GM18951 (cell line): ENCODE measurements around the gene COL15A1.

Source experiments
- POLR2A ChIP-seq: IDR thresholded peaks from 4 replicates; pipeline ENCODE4 v1.6.1; 2011; ENCODE audit warnings: mild to moderate bottlenecking; ENCODE audit not compliant: insufficient read length, insufficient read depth; ENCODE audit errors: extremely low read depth
- in situ Hi-C: fragments of 300-500 bp; cut with MboI; formaldehyde crosslinking; loops from one replicate; pipeline ENCODE4 v1.12.0; 2022; ENCODE audit warnings: low sequenced_read_pairs, mixed read lengths, inconsistent platforms; ENCODE audit not compliant: unreplicated experiment

The COL15A1 gene

GRCh38 chr9:99052815-99053715 lies 109.4 kb downstream of the COL15A1 start:
- in situ Hi-C loops: no loop called here
- no peak for TF ChIP-seq POLR2A

GRCh38 chr9:99054581-99054980 lies 110.9 kb downstream of the COL15A1 start:
- in situ Hi-C loops: no loop called here

GRCh38 chr9:99055384-99055783 lies 111.7 kb downstream of the COL15A1 start:
- in situ Hi-C loops: no loop called here
- no peak for TF ChIP-seq POLR2A

More at GRCh38 chr9:99054581-99054980, 110.9 kb downstream of the COL15A1 start:
- no peak for TF ChIP-seq POLR2A

GRCh38 chr9:99056186-99056585 lies 112.5 kb downstream of the COL15A1 start:
- TF ChIP-seq POLR2A: no peak
- in situ Hi-C loops: no loop called here

DNA sequence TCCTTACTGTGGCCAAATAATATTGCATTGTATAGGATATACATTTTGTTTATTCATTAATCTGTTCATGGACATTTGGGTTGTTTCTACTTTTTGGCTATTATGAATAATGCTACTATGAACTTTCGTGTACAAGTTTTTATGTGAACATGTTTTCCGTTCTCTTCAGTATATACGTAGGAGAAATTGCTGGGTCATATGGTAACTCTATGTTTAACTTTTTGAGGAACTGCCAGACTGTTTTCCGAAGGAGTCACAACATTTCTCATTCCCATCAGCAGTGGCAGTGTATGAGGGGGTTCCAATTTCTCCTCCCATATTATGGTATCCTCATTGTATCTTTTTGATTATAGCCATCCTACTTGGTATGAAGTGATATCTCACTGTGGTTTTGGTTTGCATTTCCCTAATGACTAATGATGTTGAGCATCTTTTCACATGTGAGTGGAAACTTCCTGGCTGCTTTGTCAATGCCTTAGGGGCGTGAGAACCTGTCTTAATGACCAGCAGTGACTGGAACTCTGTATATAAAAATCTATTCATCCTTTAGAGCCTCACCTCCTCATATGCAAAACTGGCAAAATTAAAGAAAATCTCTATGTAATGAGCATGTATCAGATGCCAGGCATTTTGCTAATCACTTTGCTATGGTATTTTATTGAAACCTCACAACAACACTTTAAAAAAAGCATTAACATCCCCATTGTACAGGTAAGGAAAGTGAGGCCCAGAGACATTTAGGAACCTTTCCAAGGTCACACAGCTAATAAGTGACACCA lies 113.4 kb downstream of the COL15A1 start:
- no peak for TF ChIP-seq POLR2A
- in situ Hi-C loops: no loop called here

DNA sequence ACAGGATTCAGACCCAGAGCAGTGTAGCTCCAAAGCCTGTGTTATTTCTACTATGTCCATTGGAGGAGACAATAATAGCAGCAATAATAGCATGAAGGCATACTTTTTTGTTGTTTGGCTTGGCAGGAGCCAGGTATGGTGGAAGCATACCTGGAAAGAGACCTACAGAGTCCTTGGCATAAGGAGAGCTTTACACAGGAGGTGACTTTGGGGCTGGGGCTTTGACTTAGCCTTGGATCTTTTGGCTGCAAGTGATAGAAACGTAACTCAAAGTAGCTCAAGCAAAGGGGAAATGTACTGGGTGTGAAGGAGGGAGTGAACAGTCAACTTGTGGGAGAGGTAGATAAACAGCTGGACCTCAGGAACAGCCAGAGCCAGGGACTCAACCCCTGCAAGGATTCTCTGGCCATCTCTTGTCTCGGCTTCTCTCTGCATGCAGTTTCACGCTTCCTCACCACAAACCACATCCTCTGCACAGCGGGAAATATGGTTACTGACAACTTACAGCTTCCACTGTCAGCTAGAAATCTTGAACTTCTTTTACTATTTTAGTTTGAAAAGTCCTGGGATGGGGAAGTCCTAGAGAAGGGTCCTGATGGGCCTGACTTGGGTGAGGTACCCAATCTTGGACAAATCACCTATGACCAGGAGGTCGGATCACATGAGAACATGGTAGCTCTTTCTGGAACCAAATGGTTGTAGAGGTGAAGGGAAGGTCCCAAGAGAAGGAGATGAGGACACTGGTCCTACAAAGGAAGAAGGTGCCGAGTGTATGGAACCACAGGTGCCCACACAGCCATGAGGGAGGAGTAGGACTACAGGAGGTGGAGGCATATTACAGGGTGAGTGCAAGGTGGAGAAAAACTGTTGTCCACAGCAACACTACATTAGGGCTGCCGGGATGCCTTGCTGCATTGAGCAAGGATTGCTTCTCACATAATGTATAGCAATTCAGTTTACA lies 114.2 kb downstream of the COL15A1 start:
- in situ Hi-C loops: no loop called here
- TF ChIP-seq POLR2A: no peak

DNA sequence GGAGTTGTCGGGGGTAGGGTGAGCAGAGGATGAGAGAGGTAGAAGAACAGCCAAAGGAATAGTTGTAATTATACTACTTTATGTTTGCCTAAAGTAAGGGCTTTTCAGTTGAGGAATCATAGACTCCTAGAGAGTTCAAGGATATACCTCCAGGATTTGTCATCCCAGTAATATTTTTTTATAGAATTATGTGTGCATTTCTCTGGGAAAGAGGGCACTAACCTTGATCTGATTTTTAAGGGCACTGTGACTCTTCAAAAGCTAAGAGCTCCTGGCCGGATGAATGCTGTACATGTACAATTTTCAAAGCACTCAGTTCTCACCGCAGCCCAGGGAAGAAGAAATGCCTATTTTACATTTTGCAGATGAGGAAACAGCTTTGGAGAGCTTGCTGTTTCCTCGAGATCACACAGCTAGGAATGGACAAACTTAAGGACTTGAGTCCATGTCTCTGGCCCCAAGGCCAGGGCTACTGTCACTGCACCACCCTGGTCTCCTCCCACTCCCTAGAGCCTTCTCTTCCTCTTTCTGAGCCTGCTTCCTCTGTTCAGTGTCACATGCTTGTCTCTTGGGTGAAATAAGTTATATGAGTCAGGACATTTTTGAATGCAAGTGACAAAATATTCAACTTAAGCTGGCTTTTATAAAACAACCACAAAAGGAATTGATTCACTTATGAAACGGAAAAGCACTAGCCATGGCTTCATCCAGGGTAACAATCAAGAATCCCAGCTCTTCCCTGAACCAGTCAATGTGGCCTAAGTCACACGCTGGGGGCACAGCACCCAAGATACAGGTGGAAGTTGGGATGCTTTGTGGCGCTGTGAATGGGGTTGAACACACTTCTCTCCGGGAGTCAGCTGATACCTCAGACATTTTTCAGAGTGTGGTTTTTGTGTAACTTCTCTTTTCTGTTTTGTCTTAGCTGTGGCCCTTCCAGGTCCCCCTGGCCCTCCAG lies 115.5 kb downstream of the COL15A1 start:
- no peak for TF ChIP-seq POLR2A
- in situ Hi-C loops: no loop called here

DNA sequence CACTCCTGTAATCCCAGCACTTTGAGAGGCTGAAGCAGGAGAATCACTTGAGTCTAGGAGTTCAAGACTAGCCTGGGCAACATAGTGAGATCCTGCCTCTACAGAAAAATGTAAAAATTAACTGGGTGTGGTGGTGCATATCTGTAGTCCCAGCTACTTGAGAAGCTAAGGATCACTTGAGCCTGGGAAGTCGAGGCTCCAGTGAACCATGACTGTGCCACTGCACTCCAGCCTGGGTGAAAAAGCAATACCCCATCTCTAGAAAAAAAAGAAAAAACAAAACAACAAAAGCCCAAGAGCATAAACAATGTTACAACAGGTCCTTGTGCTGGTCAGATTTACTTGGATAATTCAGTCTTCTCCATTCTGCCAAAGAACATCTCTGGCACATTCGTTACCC lies 116.9 kb downstream of the COL15A1 start:
- no peak for TF ChIP-seq POLR2A
- in situ Hi-C loops: no loop called here

- in situ Hi-C loops: no loop called here
These were observed 118.8 kb downstream of the COL15A1 start for GRCh38 chr9:99062549-99062948.

GRCh38 chr9:99063522-99063921 lies 119.8 kb downstream of the COL15A1 start:
- in situ Hi-C loops: no loop called here
- no peak for TF ChIP-seq POLR2A

More at GRCh38 chr9:99062549-99062948, 118.8 kb downstream of the COL15A1 start:
- no peak for TF ChIP-seq POLR2A

DNA sequence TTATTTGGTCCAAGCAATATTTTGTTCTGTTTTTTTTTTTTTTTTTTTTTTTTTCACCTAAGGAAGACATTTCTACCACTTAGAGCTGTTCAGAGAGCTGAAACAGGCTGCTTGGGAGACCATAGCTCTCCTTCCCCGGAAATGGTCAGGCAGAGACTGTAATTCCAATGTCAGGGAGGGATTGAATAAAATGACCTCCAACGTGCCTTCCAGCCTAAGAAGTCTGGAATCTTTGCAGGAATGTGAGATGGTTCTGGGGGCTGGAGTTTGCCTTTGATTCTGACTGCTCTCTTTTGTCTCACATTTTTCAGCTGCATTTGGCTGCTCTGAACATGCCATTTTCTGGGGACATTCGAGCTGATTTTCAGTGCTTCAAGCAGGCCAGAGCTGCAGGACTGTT lies 122.9 kb downstream of the COL15A1 start:
- in situ Hi-C loops: no loop called here
- no peak for TF ChIP-seq POLR2A

GRCh38 chr9:99069075-99069474 lies 125.4 kb downstream of the COL15A1 start:
- no peak for TF ChIP-seq POLR2A

More at GRCh38 chr9:99069075-99069474, 125.4 kb downstream of the COL15A1 start:
- in situ Hi-C loops: no loop called here
